HPDE6-E6E7 (cell line): ENCODE results near the gene IL20.
A peak's percentile ranks its signal among the peaks of the same experiment; 100 is the strongest.
"Not testable (repeated sequence)": the region's sequence is repeated elsewhere in the genome, so short reads cannot be mapped to it uniquely, and the experiment has no call there.

Experiments used
- DNase-seq: peaks from one replicate; pipeline ENCODE4 v3.0.0; 2011; ENCODE audit warnings: missing footprints; ENCODE audit errors: extremely low spot score

The IL20 gene

GRCh38 chr1:206842854-206843253 lies 22.6 kb upstream of the IL20 start:
- no peak for DNase-seq

- DNase-seq, result no peak
These were observed 21.8 kb upstream of the IL20 start for GRCh38 chr1:206843626-206844025.

- DNase-seq, result no peak
These were observed 18.9 kb upstream of the IL20 start for GRCh38 chr1:206846487-206846886.

GRCh38 chr1:206847337-206847834 lies 18.0 kb upstream of the IL20 start:
- no peak for DNase-seq

GRCh38 chr1:206847946-206848345 lies 17.5 kb upstream of the IL20 start:
- DNase-seq, result no peak

- no peak for DNase-seq
These were observed 15.0 kb upstream of the IL20 start for GRCh38 chr1:206850401-206850800.

- DNase-seq, result no peak
These were observed 13.9 kb upstream of the IL20 start for GRCh38 chr1:206851341-206852010.

GRCh38 chr1:206852662-206853061 lies 12.8 kb upstream of the IL20 start:
- not testable (repeated sequence) for DNase-seq

- DNase-seq, result not testable (repeated sequence)
These were observed 11.7 kb upstream of the IL20 start for GRCh38 chr1:206853696-206854095.

GRCh38 chr1:206854401-206855129 lies 10.9 kb upstream of the IL20 start:
- DNase-seq, result no peak

GRCh38 chr1:206855859-206856258 lies 9.6 kb upstream of the IL20 start:
- no peak for DNase-seq

GRCh38 chr1:206856674-206857464 lies 8.6 kb upstream of the IL20 start:
- DNase-seq, result no peak

GRCh38 chr1:206859082-206859521 lies 6.3 kb upstream of the IL20 start:
- no peak for DNase-seq

GRCh38 chr1:206860165-206860564 lies 5.3 kb upstream of the IL20 start:
- no peak for DNase-seq

- no peak for DNase-seq
These were observed 2.2 kb upstream of the IL20 start for GRCh38 chr1:206863266-206863665.

- no peak for DNase-seq
These were observed 639 bp downstream of the IL20 start for GRCh38 chr1:206866062-206866461.

- no peak for DNase-seq
These were observed 1.8 kb downstream of the IL20 start for GRCh38 chr1:206867239-206867638.

GRCh38 chr1:206867716-206868115 lies 2.3 kb downstream of the IL20 start:
- DNase-seq, result no peak

- DNase-seq, result no peak
These were observed 2.8 kb downstream of the IL20 start for GRCh38 chr1:206868264-206868663.

GRCh38 chr1:206872139-206872538 lies 6.7 kb downstream of the IL20 start:
- no peak for DNase-seq

GRCh38 chr1:206873603-206874188 lies 8.3 kb downstream of the IL20 start:
- DNase-seq, result peak; percentile 51
